Effector memory CD8-positive, alpha-beta T cell (primary cell): ENCODE measurements around the gene CDK14.
"Not testable (repeated sequence)": the region's sequence is repeated elsewhere in the genome, so short reads cannot be mapped to it uniquely, and the experiment has no call there.

Experiments used
- ATAC-seq: fragments of 150-1000 bp; cut with Tn5 transposase; replicated peaks from 2 replicates; pipeline ENCODE4 v1.10.0; 2021; ENCODE audit warnings: mild to moderate bottlenecking, moderate library complexity
- DNase-seq, 3 experiments: peaks; one replicate each; pipeline ENCODE4 v3.0.0; 2021
- H3K27ac Mint-ChIP-seq, 2 donors: one replicate each; pipeline ENCODE4 v1.8.0; 2022; ENCODE audit warnings: mild to moderate bottlenecking in 2 of 2, mixed read lengths in 2 of 2, moderate library complexity in 2 of 2
- H3K27me3 Mint-ChIP-seq, 2 donors: one replicate each; pipeline ENCODE4 v1.8.0; 2022; ENCODE audit warnings: mixed read lengths in 2 of 2
- H3K36me3 Mint-ChIP-seq: one replicate; pipeline ENCODE4 v1.8.0; 2022; ENCODE audit warnings: mild to moderate bottlenecking, moderate library complexity, mixed read lengths; ENCODE audit not compliant: insufficient read depth
- H3K4me1 Mint-ChIP-seq, 2 donors: one replicate each; pipeline ENCODE4 v1.8.0; 2022; ENCODE audit warnings: low read depth in 2 of 2, mixed read lengths in 2 of 2
- H3K4me3 Mint-ChIP-seq, 2 donors: one replicate each; pipeline ENCODE4 v1.8.0; 2022; ENCODE audit warnings: mild to moderate bottlenecking in 2 of 2, mixed read lengths in 2 of 2, moderate library complexity in 2 of 2
- H3K9me3 Mint-ChIP-seq, 2 donors: one replicate each; pipeline ENCODE4 v1.8.0; 2022; ENCODE audit warnings: mixed read lengths in 2 of 2

CDK14 gene

GRCh38 chr7:90728568-90728967, 132.4 kb downstream of the CDK14 start:
- Mint-ChIP-seq H3K9me3 (peaks cover 6 to 13% of the 10 kb centered on the region in 2 donors), H3K4me1 (no peaks in the 10 kb centered on the region), H3K27ac (no peak overlapping the region), H3K36me3 (no peaks in the 10 kb centered on the region), H3K4me3 (no peak overlapping the region), H3K27me3 (no peaks in the 10 kb centered on the region)
- DNase-seq (no peak), ATAC-seq (no peak)

GRCh38 chr7:90735611-90736280, 139.6 kb downstream of the CDK14 start:
- ATAC-seq, H3K27ac Mint-ChIP-seq, H3K4me3 Mint-ChIP-seq, DNase-seq, H3K4me1 Mint-ChIP-seq, H3K36me3 Mint-ChIP-seq, H3K27me3 Mint-ChIP-seq: not testable (repeated sequence)
- peaks cover 10 to 14% of the 10 kb centered on the region in 2 donors for H3K9me3 Mint-ChIP-seq

DNA sequence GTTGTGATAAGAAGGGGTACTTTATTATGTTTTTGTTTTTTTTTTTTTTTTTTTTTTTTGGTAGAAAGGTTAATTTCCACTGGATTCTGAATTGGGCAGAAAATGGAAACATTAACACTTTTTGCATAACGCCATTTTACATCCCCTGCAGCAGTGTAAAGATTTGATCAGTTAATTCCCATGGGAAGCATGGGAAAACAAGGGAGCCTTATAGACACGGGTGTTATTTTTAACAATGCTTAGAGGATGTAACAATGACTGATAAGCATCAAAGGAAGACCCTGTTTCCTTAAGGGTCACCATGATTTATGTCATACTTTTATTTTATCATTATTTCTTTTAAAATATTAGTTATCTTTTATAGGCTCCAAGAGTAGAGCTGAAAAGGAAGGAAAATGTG, 140.2 kb downstream of the CDK14 start:
- Mint-ChIP-seq H3K4me3 (no peak overlapping the region), H3K9me3 (peaks cover 10 to 14% of the 10 kb centered on the region in 2 donors), H3K4me1 (no peaks in the 10 kb centered on the region), H3K36me3 (no peaks in the 10 kb centered on the region), H3K27ac (no peak overlapping the region), H3K27me3 (no peaks in the 10 kb centered on the region)
- DNase-seq = no peak
- no peak for ATAC-seq

DNA sequence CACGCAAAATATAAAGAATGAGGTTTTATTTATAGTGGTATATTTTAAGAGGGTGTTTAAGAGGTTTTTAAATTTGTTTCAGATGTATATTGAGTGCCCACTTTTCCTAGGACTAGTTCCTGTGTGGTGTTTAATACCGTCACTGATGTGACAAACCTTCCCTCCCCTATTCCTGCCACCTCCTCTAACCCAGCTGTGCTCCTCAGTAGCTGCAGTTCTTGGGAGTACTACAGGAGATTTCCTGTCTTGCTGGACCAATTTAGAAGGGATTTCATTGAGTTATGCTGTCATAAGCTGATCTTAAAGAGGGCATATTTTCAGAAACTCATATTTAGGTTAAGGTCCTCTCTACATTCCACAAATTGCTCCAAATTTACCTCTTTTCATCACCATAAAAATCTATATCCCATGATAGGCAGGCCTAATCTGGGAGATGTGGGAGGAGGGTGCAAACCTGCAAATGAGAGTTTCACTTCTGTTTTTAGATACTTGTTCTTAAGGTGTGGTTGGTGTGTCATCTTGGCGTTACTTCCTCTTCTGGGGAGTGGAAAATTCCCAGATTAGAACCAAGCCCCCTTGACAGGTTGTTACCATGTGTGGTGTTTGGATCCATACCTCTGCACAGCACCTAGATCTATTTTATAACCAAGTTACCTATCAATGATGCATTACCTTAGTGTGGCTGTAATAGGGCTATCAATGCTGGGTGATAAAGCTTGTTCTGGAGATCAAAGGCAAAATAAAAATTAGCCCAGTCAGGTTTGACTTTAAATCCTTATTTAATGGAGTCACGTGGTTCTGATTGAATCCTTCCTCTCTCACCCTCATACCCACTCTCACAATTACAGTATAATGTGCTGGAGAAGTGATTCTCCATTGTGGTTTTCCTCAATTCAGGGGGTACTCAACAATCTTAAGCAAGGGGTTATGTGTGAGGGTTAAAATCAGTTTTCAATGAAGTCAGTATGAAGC, 141.1 kb downstream of the CDK14 start:
- DNase-seq (no peak), ATAC-seq (peak; percentile 26)
- Mint-ChIP-seq H3K27me3 (no peaks in the 10 kb centered on the region), H3K27ac (no peak overlapping the region), H3K9me3 (peaks cover 10 to 14% of the 10 kb centered on the region in 2 donors), H3K4me1 (no peaks in the 10 kb centered on the region), H3K36me3 (no peaks in the 10 kb centered on the region), H3K4me3 (no peak overlapping the region)

- peaks cover 4% of the 10 kb centered on the region in 2 donors for H3K9me3 Mint-ChIP-seq
- no peak for ATAC-seq
- DNase-seq = no peak
- no peaks in the 10 kb centered on the region for H3K27me3 Mint-ChIP-seq
- no peak overlapping the region for H3K4me3 Mint-ChIP-seq
- no peaks in the 10 kb centered on the region for H3K36me3 Mint-ChIP-seq
- no peak overlapping the region for H3K27ac Mint-ChIP-seq
- H3K4me1 Mint-ChIP-seq = no peaks in the 10 kb centered on the region
Measured at GRCh38 chr7:90738249-90738648, 142.1 kb downstream of the CDK14 start.

DNA sequence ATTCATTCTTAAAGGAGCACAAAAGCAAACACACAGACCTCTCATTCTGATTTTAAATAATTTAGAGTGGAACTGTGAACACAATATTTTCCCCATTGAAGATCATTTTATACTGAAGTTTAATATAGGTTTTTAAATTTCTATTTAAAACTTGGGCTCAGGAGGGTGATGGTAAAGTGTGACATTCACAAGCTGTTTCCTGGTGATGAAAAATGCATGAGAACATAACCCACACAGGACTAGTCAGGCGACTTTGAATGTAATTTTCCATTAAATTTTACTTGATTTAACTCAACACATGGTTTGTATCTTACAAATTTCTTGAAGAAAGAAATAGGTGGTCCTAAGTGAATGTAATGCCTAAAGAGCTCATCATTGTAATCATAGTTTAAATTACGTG, 143.6 kb downstream of the CDK14 start:
- DNase-seq = no peak
- no peaks in the 10 kb centered on the region for H3K27me3 Mint-ChIP-seq
- no peaks in the 10 kb centered on the region for H3K4me1 Mint-ChIP-seq
- no peak overlapping the region for H3K4me3 Mint-ChIP-seq
- no peak for ATAC-seq
- H3K9me3 Mint-ChIP-seq = no peaks in the 10 kb centered on the region
- no peaks in the 10 kb centered on the region for H3K36me3 Mint-ChIP-seq
- H3K27ac Mint-ChIP-seq = no peak overlapping the region

DNA sequence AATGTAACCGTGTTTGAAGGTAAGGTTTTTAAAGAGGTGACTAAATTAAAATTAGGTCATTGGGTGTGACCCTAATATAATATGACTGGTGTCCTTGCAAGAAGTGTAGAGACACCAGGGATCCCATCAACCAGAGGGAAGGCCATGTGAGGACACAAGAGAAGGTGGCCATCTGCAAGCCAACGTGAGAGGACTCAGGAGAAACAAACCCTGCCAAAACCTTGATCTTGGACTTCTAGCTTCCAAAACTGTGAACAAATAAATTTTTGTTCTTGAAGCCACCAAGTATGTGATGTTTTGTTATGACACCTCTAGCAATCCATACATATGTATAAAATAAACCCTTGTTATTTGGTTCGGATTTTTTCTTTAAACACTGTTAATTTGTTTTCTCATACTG, 144.3 kb downstream of the CDK14 start:
- Mint-ChIP-seq H3K27ac (no peak overlapping the region), H3K4me3 (no peak overlapping the region), H3K36me3 (no peaks in the 10 kb centered on the region), H3K27me3 (no peaks in the 10 kb centered on the region), H3K4me1 (no peaks in the 10 kb centered on the region), H3K9me3 (no peaks in the 10 kb centered on the region)
- no peak for ATAC-seq
- DNase-seq = no peak

DNA sequence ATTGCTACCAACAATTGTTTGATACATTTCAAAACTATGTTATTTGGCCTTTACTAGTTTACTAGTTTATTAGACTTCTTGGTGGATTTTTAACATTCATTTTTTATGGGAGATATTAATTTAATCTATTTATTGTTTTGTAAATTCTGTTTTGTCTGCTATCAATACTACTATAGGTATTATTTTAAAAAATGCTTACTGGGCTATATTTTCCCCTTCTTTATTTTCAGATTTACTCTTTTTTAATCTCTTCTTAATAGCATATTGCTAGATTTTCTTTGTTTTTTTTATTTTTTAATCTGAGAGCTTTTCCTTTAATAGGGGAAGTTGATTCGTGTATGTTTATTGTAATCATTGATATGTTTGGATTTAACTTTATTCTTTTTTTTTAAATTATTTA, 147.5 kb downstream of the CDK14 start:
- no peak overlapping the region for H3K27ac Mint-ChIP-seq
- ATAC-seq (no peak), DNase-seq (no peak)
- no peaks in the 10 kb centered on the region for H3K36me3 Mint-ChIP-seq
- no peak overlapping the region for H3K4me3 Mint-ChIP-seq
- no peaks in the 10 kb centered on the region for H3K4me1 Mint-ChIP-seq
- no peaks in the 10 kb centered on the region for H3K27me3 Mint-ChIP-seq
- H3K9me3 Mint-ChIP-seq = no peaks in the 10 kb centered on the region

DNA sequence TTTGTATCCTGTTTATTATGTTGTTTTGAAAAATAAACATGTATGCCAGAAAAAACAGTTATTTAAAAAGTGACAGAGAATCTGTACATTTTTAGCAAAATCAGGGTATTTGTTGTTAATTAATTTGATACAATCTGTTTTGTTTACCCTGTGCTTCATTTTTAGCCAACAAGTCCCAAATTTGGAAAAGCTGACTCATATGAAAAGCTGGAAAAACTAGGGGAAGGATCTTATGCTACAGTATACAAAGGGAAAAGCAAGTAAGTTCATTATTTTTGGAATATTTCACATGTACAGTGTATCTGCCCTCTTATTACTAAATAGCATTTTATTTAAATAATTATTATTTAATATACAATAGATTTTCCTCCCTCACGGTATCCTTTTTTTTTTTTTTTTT, 151.4 kb downstream of the CDK14 start:
- no peaks in the 10 kb centered on the region for H3K36me3 Mint-ChIP-seq
- no peak overlapping the region for H3K27ac Mint-ChIP-seq

GRCh38 chr7:90749262-90749661, 153.1 kb downstream of the CDK14 start:
- no peaks in the 10 kb centered on the region for H3K36me3 Mint-ChIP-seq
- H3K27ac Mint-ChIP-seq = no peak overlapping the region
- peaks cover 0 to 6% of the 10 kb centered on the region in 2 donors for H3K9me3 Mint-ChIP-seq
- ATAC-seq (no peak), DNase-seq (no peak)
- H3K27me3 Mint-ChIP-seq = no peaks in the 10 kb centered on the region
- H3K4me3 Mint-ChIP-seq = no peak overlapping the region
- H3K4me1 Mint-ChIP-seq = no peaks in the 10 kb centered on the region

More for the DNA sequence above, 151.4 kb downstream of the CDK14 start:
- DNase-seq (no peak), ATAC-seq (no peak)
- H3K9me3 Mint-ChIP-seq = peaks cover 0 to 6% of the 10 kb centered on the region in 2 donors
- H3K4me1 Mint-ChIP-seq = no peaks in the 10 kb centered on the region
- H3K4me3 Mint-ChIP-seq = no peak overlapping the region
- H3K27me3 Mint-ChIP-seq = no peaks in the 10 kb centered on the region

- H3K9me3 Mint-ChIP-seq = peaks cover 0 to 6% of the 10 kb centered on the region in 2 donors
- no peak for ATAC-seq
- no peak overlapping the region for H3K27ac Mint-ChIP-seq
- H3K27me3 Mint-ChIP-seq = no peaks in the 10 kb centered on the region
- H3K36me3 Mint-ChIP-seq = no peaks in the 10 kb centered on the region
- no peaks in the 10 kb centered on the region for H3K4me1 Mint-ChIP-seq
- DNase-seq = no peak
- H3K4me3 Mint-ChIP-seq = no peak overlapping the region
Measured at GRCh38 chr7:90749774-90750173, 153.7 kb downstream of the CDK14 start.

DNA sequence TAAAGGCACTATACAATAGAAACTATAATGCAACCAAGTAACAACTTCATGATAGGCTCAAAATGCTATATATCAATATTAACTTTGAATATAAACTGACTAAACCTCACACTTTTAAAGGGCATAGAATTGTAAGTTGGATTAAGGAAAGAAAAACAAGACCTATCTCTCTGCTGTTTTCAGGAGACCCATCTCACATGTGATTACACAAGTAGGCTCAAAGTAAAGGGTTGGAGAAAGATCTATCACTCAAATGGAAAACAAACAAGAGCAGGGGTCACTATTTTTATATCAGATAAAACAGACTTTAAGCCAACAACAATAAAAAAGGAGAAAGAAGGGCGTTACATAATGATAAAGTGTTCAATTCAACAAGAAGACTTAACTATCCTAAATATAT, 155.5 kb downstream of the CDK14 start:
- Mint-ChIP-seq H3K27ac (no peak overlapping the region), H3K4me3 (no peak overlapping the region), H3K36me3 (no peaks in the 10 kb centered on the region), H3K4me1 (no peaks in the 10 kb centered on the region), H3K27me3 (no peaks in the 10 kb centered on the region), H3K9me3 (peaks cover 0 to 6% of the 10 kb centered on the region in 2 donors)
- no peak for ATAC-seq
- DNase-seq = no peak

GRCh38 chr7:90752051-90752450, 155.9 kb downstream of the CDK14 start:
- no peak for ATAC-seq
- no peak for DNase-seq
- H3K36me3 Mint-ChIP-seq = no peaks in the 10 kb centered on the region
- H3K4me3 Mint-ChIP-seq = no peak overlapping the region
- no peak overlapping the region for H3K27ac Mint-ChIP-seq
- no peaks in the 10 kb centered on the region for H3K4me1 Mint-ChIP-seq
- H3K27me3 Mint-ChIP-seq = no peaks in the 10 kb centered on the region
- peaks cover 0 to 6% of the 10 kb centered on the region in 2 donors for H3K9me3 Mint-ChIP-seq

- no peaks in the 10 kb centered on the region for H3K4me1 Mint-ChIP-seq
- no peaks in the 10 kb centered on the region for H3K36me3 Mint-ChIP-seq
- no peaks in the 10 kb centered on the region for H3K27me3 Mint-ChIP-seq
- no peak overlapping the region for H3K4me3 Mint-ChIP-seq
- DNase-seq = no peak
- H3K9me3 Mint-ChIP-seq = peaks cover 0 to 6% of the 10 kb centered on the region in 2 donors
- ATAC-seq = no peak
- H3K27ac Mint-ChIP-seq = no peak overlapping the region
Measured at GRCh38 chr7:90755041-90755440, 158.9 kb downstream of the CDK14 start.
